SK-N-DZ (cell line): ENCODE measurements around the gene KLHL22. TPM values are rescaled to one million over a fixed set of nuclear protein-coding genes. Genes with fewer than 3 reads are reported as not detected.
A peak's percentile ranks its signal among the peaks of the same experiment; 100 is the strongest.
"Not testable (repeated sequence)": the region's sequence is repeated elsewhere in the genome, so short reads cannot be mapped to it uniquely, and the experiment has no call there.

Experiments used
- DNase-seq: peaks from one replicate; pipeline ENCODE4 v3.0.0-alpha.2; 2015; ENCODE audit warnings: low spot score
- polyA plus RNA-seq, 2 experiments: library from polyadenylated mRNA; depleted of rRNA; stranded (reverse); fragments of >200 nt; gene quantifications; 2 replicates each; pipeline ENCODE4 v1.2.3, GENCODE V29; 2014

The KLHL22 gene
- 32.7 and 36.4 TPM in 2 replicates for polyA plus RNA-seq (2014; cell fraction: cytosol; rRNA removed)
- polyA plus RNA-seq (2014; cell fraction: nucleus; rRNA removed) = 40.3 and 52.4 TPM in 2 replicates

- peak; percentile 31 for DNase-seq
Measured at GRCh38 chr22:20494978-20495860, at the start of gene KLHL22. TSS of gene KLHL22 (minus strand) at chr22:20495795. CDS start at chr22:20489211, 6,584 bp downstream.

GRCh38 chr22:20545318-20545634 lies 49.7 kb upstream of the KLHL22 start:
- DNase-seq = not testable (repeated sequence)

- DNase-seq = no peak
Measured at GRCh38 chr22:20542736-20543135, 47.1 kb upstream of the KLHL22 start.

GRCh38 chr22:20542055-20542454 lies 46.5 kb upstream of the KLHL22 start:
- DNase-seq = no peak

- not testable (repeated sequence) for DNase-seq
Measured at GRCh38 chr22:20538875-20539274, 43.3 kb upstream of the KLHL22 start.

GRCh38 chr22:20537983-20538382 lies 42.4 kb upstream of the KLHL22 start:
- DNase-seq = no peak

- no peak for DNase-seq
Measured at GRCh38 chr22:20537325-20537756, 41.7 kb upstream of the KLHL22 start.

GRCh38 chr22:20536590-20537324 lies 41.2 kb upstream of the KLHL22 start:
- no peak for DNase-seq

- DNase-seq = no peak
Measured at GRCh38 chr22:20533879-20534265, 38.3 kb upstream of the KLHL22 start.

- DNase-seq = no peak
Measured at GRCh38 chr22:20533095-20533878, 37.7 kb upstream of the KLHL22 start.

- no peak for DNase-seq
Measured at GRCh38 chr22:20532256-20532993, 36.8 kb upstream of the KLHL22 start.

- no peak for DNase-seq
Measured at GRCh38 chr22:20531404-20532201, 36.0 kb upstream of the KLHL22 start.

- no peak for DNase-seq
Measured at GRCh38 chr22:20531154-20531403, 35.5 kb upstream of the KLHL22 start.

GRCh38 chr22:20530368-20531153 lies 35.0 kb upstream of the KLHL22 start:
- no peak for DNase-seq

- no peak for DNase-seq
Measured at GRCh38 chr22:20528405-20528978, 32.9 kb upstream of the KLHL22 start.

GRCh38 chr22:20526628-20527355 lies 31.2 kb upstream of the KLHL22 start:
- DNase-seq = no peak

- no peak for DNase-seq
Measured at GRCh38 chr22:20526305-20526627, 30.7 kb upstream of the KLHL22 start.

GRCh38 chr22:20525048-20525447 lies 29.5 kb upstream of the KLHL22 start:
- DNase-seq = no peak

- no peak for DNase-seq
Measured at GRCh38 chr22:20524004-20524481, 28.4 kb upstream of the KLHL22 start.
